ENCODE data around the gene PPP4R3B.
"Not testable (repeated sequence)": the region's sequence is repeated elsewhere in the genome, so short reads cannot be mapped to it uniquely, and the experiment has no call there.

The PPP4R3B gene

GRCh38 chr2:55609938-55610578, 7.4 kb downstream of the PPP4R3B start:
- DNase-seq: no peak
- no peak for TF ChIP-seq GATA1 (IDR thresholded peaks at IDR 0.05; ENCODE audit: low read depth, low read length)
- TF ChIP-seq POLR2A (IDR thresholded peaks at IDR 0.05; ENCODE audit: low read length): no peak

DNA sequence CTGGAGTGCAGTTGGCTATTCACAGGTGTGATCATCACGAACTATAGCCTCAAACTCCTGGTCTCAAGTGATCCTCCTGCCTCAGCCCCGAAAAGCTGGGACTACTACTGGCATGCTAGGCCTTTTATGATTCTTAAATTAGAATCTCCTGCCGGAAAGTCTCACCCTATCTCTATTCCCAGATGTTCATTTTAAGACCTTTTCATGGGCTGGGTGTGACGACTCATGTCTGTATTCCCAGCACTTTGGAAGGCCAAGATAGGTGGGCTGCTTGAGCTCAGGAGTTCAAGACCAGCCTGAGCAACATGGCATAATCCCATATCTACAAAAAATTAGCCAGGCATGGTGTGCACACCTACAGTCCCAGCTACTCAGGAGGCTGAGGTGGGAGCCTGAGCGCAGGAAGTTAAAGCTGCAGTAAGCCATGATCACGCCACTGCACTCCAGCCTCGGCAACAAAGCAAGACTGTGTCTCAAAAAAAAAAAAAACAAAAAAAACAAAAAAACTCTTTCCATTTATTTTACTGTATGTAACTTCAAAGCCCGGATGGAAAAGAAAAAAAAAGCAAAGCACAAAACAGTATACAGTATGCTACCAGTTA, 8.1 kb downstream of the PPP4R3B start:
- no peak for TF ChIP-seq POLR2A (IDR thresholded peaks at IDR 0.05; ENCODE audit: low read length)
- TF ChIP-seq GATA1 (IDR thresholded peaks at IDR 0.05; ENCODE audit: low read depth, low read length): no peak
- no peak for DNase-seq

DNA sequence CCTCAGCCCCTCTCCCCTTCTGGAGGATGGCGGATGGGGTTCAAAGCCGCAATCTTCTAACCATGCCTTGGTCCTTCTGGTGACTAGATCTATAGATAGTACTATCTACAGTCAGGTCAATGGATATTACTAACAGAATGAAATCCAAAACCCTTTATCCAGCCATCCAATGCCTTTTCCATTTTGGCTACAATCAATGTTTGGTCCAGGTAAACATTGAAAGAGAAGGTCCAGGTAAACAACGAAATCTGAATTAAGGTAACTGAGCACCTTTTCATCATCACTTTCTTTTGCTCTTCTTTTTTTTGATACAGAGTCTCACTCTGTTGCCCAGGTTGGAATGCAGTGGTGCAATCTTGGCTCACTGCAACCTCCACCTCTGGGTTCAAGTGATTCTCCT, 9.7 kb downstream of the PPP4R3B start:
- no peak for DNase-seq
- no peak for TF ChIP-seq POLR2A (IDR thresholded peaks at IDR 0.05; ENCODE audit: low read length)
- TF ChIP-seq GATA1 (IDR thresholded peaks at IDR 0.05; ENCODE audit: low read depth, low read length): no peak

DNA sequence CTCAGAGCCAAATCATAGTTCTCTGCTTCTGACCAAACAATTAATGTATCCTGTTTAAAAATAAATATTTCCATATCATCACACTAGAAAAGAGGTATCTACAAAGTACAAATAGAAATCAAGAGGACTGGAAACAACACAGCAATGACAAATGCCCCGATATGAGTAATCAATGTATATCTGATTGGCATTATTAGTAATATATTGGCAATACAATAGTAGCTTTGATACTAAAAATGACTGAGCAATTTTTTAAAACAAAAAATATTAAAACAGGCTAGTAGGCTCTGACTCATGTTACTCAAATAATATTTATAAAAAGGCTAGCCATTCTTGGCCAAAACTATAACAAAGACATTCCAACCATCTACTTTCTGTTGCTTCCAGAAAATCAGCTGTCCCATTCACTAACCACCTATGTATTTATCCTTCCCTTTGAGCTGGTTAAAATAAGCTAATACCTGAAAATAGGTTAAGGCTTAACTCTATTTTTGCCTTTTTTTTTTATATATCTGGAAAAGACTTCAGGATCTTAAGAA, 13.3 kb downstream of the PPP4R3B start:
- TF ChIP-seq GATA1 (IDR thresholded peaks at IDR 0.05; ENCODE audit: low read depth, low read length): no peak
- no peak for TF ChIP-seq POLR2A (IDR thresholded peaks at IDR 0.05; ENCODE audit: low read length)
- DNase-seq: no peak

DNA sequence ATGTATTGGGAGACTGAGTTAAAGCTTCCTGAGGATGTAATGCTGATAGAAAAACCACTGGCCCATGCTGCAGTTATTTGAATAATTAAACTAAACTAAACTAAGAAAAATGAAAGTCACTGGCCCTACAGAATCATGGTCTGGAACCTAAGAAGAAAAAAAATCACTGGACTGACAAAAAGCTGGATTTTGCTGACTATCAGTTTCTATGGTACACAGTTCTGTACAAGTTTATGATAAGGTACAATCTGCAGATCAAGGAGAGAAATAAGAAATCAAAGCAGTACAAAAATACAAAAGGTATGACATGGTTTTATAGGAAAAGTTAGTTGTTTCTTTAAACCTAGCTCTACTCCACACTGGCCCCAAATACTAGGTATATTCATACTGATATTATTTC, 15.6 kb downstream of the PPP4R3B start:
- no peak for TF ChIP-seq GATA1 (IDR thresholded peaks at IDR 0.05; ENCODE audit: low read depth, low read length)
- TF ChIP-seq POLR2A (IDR thresholded peaks at IDR 0.05; ENCODE audit: low read length): no peak

DNA sequence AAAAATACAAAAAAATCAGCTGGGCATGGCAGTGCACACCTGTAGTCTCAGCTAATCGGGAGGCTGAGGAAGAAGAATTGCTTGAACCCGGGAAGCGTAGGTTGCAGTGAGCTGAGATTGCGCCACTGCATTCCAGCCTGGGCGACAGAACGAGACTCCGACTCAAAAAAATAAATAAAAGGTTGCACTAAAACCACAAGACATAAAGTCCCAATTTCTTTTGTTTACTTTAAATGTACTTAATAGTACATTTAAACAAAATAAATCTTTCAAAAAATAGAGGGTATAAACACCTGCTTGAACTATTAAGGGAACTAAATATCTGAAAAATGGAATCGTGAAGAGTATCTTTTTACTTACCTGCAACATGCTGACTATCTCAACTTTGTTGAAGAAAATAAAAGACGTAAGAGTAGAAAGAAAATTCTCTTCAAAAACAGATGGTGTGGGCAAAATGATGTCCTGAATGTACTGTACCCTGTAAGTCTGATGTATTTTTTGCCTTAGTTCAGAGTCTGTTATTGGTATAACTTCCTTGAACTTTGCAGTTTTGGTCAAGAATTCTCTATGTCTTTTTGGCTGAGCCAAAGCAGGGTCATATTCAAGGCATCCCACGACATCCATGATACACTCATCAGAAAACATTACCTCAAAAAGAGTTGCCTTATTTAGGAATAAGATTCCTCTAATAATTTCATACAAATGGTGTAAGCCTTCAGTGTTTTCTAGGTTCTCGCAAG, 19.2 kb downstream of the PPP4R3B start:
- TF ChIP-seq POLR2A (IDR thresholded peaks at IDR 0.05; ENCODE audit: low read length): no peak
- no peak for TF ChIP-seq GATA1 (IDR thresholded peaks at IDR 0.05; ENCODE audit: low read depth, low read length)
- no peak for DNase-seq

More for the DNA sequence above, 15.6 kb downstream of the PPP4R3B start:
- DNase-seq: no peak

DNA sequence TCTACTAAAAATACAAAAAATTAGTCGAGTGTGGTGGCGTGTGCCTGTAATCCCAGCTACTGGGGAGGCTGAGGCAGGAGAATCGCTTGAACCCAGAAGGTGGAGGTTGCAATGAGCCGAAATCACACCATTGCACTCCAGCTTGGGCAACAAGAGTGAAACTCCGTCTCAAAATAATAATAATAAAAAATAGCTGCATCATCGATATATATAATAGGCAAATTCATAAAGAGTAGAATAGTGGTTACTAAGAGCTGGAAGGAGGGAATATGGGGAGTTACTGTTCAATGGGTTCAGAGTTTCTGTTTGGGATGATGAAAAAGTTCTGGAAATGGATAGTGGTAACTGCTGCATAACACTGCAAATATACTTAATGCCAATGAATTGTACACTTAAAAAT, 20.6 kb downstream of the PPP4R3B start:
- not testable (repeated sequence) for DNase-seq

- no peak for DNase-seq
- TF ChIP-seq POLR2A (IDR thresholded peaks at IDR 0.05; ENCODE audit: low read length) (no peak), GATA1 (IDR thresholded peaks at IDR 0.05; ENCODE audit: low read depth, low read length) (no peak)
Measured at GRCh38 chr2:55595536-55595935, 21.9 kb downstream of the PPP4R3B start.

- DNase-seq: no peak
- no peak for TF ChIP-seq GATA1 (IDR thresholded peaks at IDR 0.05; ENCODE audit: low read depth, low read length)
- no peak for TF ChIP-seq POLR2A (IDR thresholded peaks at IDR 0.05; ENCODE audit: low read length)
Measured at GRCh38 chr2:55592130-55592529, 25.3 kb downstream of the PPP4R3B start.

GRCh38 chr2:55590810-55591440, 26.5 kb downstream of the PPP4R3B start:
- TF ChIP-seq GATA1 (IDR thresholded peaks at IDR 0.05; ENCODE audit: low read depth, low read length): no peak
- TF ChIP-seq POLR2A (IDR thresholded peaks at IDR 0.05; ENCODE audit: low read length): no peak
- peak in 1 of 2 experiments; percentile 48 for DNase-seq

DNA sequence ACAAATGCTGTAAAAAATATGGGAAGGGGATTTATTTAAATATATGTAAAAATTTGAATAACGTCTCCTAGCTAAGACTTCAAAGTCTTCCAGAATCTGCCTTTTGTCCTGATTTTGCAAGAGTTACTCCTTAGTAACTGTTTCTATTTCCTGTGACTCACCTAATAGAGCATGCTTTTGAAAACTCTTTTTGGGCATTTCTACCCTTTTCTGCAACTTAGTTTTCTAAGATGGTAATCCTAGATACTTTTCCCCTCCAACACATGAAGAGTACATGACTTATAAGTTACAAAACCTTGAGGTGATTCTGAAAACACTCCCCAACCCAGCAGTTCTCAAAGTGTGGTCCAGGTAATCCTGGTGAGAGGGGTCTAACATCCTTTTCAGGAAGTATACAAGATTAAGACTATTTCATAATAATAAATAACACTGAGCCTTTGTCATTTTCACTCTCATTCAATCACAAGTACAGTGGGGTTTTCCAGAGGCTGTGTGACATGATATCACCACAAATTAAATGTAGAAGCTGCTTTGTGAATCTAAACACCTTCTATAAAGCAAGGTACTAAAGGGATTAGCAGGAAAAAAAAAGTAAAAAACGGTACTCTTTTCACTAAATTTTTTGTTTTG, 31.9 kb downstream of the PPP4R3B start:
- no peak for DNase-seq
- TF ChIP-seq GATA1 (IDR thresholded peaks at IDR 0.05; ENCODE audit: low read depth, low read length) (no peak), POLR2A (IDR thresholded peaks at IDR 0.05; ENCODE audit: low read length) (no peak)

- no peak for DNase-seq
- TF ChIP-seq POLR2A (IDR thresholded peaks at IDR 0.05; ENCODE audit: low read length) (no peak), GATA1 (IDR thresholded peaks at IDR 0.05; ENCODE audit: low read depth, low read length) (no peak)
Measured at GRCh38 chr2:55581874-55582547, 35.4 kb downstream of the PPP4R3B start.

GRCh38 chr2:55581435-55581834, 36.0 kb downstream of the PPP4R3B start:
- TF ChIP-seq POLR2A (IDR thresholded peaks at IDR 0.05; ENCODE audit: low read length) (no peak), GATA1 (IDR thresholded peaks at IDR 0.05; ENCODE audit: low read depth, low read length) (no peak)
- peak; percentile 52 to 54 for DNase-seq

GRCh38 chr2:55569002-55569401, 48.4 kb downstream of the PPP4R3B start:
- not testable (repeated sequence) for DNase-seq
